Transverse colon (tissue), 3 donors: Measurements from ENCODE around the gene MAPK1IP1L.
"Not testable (repeated sequence)": the region's sequence is repeated elsewhere in the genome, so short reads cannot be mapped to it uniquely, and the experiment has no call there.

Source experiments
- CTCF ChIP-seq, 5 experiments: fragments of 200-600 bp in 3 of 5; fragments of 450-650 bp in 2 of 5; sonication (generic) in 3 of 5; IDR thresholded peaks; 1 replicate in 2 of 5; 2 replicates in 3 of 5; pipeline ENCODE4 v1.5.1; 2016 to 2017; ENCODE audit warnings: antibody characterized with exemption in 5 of 5, inconsistent platforms in 3 of 5, mild to moderate bottlenecking in 2 of 5, moderate library complexity in 1 of 5
- EP300 ChIP-seq: sonication (generic); formaldehyde crosslinking; IDR thresholded peaks from one replicate; pipeline ENCODE4 v1.6.1; 2017; ENCODE audit warnings: antibody characterized with exemption, low read depth

GRCh38 chr14:55079961-55080360, 28.5 kb downstream of the MAPK1IP1L start:
- not testable (repeated sequence) for TF ChIP-seq CTCF (IDR thresholded peaks at IDR 0.05); EP300
